Activated CD4-positive, alpha-beta T cell treated with anti-CD3 and anti-CD28 coated beads for 48 hours (primary cell): ENCODE measurements around the gene VTI1A.

Source experiments
- DNase-seq: peaks from one replicate; pipeline ENCODE4 v3.0.0-alpha.2; 2020

Gene VTI1A

GRCh38 chr10:112766636-112767035, 319.6 kb downstream of the VTI1A start:
- DNase-seq: no peak

- DNase-seq: no peak
Measured at GRCh38 chr10:112767156-112767555, 320.1 kb downstream of the VTI1A start.

DNA sequence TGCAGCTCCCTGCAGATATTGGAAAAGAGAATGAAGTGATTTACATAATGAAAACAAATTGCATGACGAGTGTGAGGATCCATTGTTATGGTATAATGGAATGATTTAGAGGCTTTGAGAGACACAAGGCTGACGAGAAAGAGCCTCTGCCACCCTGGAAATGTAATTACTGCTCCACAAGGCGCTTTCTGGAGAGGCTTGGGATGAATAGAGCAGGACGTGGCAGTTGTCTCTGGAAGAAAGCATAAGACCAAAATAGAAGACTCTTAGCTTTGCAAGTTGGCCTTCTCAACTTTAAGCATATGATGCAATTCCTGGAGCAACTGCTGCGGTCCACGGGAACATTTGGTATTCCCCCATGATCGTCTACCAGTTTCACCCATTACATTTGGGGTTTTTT, 321.1 kb downstream of the VTI1A start:
- DNase-seq: no peak

DNA sequence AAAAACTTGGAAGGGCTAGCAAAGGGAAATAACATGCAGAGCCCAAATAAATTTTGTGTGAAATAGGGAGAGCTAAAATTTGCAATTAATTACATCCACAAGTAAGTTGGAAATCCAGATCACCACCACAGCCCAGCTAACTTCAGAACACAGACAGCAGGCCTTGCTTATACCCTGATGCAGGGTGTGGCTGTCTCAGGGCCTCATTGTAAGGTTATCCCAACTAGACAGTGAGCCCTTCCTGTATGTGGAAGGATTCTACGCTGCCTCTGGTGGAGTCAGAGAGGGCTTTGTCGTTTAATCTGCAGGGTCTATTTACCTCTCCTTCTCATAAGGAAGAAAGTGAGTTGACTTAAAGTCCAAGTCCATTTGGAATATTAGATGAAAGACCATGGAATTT, 322.1 kb downstream of the VTI1A start:
- no peak for DNase-seq

DNA sequence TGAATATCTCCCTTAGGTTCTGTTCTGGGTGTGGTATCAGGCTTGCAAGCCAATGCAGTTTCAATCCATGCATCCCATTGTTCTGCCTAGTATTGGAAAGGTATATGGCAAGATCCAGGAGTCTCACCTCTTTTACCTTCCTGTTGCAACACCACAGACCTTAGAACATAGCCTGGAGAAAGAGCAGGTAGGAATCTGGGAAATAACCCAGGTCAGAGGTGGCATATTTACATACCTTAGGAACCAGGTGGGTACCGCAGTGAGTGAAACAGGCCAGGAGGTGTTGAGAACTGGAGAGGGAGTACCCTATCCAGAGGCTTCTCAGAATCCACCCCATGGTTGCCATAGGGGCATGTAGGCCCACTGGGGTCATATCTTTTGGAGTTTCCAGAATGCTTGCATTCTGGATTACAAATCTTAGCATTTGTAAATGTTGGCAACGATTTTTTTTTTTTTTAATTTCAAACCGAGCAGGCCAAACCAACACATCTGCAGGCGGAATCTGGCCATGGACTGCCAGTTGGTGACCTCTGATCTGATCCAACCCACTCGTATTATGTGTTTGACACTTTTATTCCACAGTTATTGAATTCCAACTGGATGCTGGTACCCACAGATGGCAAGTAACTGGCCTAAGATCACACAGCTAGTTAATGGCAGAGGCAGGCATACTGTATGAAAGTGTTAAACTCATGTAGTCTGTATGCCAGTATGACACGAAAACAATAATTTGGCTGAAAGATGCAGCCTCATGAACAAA, 322.8 kb downstream of the VTI1A start:
- no peak for DNase-seq

DNA sequence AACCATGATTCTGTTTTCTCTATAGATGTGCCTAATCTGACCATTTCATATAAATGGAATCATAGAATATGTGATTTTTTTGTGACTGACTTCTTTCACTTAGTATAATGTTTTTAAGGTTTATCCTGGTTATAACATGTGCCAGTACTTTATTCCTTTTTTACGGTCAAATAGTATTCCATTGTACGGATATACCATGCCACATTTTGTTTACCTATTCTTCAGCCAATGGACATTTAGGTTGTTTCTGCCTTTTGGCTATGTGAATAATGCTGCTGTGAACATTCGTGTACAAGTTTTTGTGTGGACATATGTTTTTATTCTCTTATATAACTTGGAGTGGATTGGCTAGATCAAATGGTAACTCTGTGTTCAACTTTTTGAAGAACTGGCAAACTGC, 324.7 kb downstream of the VTI1A start:
- DNase-seq: no peak

- no peak for DNase-seq
Measured at GRCh38 chr10:112773783-112774182, 326.8 kb downstream of the VTI1A start.

- no peak for DNase-seq
Measured at GRCh38 chr10:112774210-112774609, 327.2 kb downstream of the VTI1A start.

DNA sequence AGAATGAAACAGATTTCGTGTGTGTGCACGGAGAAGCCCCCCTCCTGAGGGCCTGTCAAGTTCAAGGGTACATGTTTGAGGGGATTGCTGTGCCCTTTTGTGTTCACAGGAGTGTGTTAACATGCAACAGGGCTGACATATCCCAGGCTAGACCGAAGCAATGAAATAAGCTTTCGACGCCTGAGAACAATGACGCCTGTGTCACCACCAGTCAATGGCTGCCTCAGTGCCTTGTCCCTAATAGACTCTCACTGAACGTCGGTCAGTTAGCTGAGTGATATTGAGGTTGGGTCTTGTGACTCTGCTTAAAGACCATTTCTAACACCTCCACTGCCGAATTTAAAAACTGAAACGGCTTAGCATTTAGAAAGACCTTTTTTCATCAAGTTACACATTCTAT, 327.8 kb downstream of the VTI1A start:
- no peak for DNase-seq

DNA sequence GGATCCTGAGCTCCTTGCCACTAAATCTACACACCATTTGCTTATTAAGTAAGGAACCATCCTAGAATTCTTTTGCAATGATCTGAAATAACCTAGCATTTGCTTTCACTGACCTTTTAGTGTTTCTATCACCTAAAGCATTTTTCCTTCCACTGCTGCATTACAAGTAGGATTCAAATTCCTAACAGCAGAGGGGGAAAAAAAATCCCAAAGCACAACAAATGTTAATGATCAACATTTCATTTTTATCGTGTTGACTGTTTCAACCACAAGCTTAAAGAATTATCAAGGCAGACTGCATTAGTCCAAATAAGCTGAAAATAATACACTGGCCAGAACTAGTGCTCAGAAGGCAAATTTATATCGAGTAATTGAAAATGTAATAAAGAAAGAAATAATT, 328.4 kb downstream of the VTI1A start:
- no peak for DNase-seq

- no peak for DNase-seq
Measured at GRCh38 chr10:112775892-112776674, 329.1 kb downstream of the VTI1A start.

DNA sequence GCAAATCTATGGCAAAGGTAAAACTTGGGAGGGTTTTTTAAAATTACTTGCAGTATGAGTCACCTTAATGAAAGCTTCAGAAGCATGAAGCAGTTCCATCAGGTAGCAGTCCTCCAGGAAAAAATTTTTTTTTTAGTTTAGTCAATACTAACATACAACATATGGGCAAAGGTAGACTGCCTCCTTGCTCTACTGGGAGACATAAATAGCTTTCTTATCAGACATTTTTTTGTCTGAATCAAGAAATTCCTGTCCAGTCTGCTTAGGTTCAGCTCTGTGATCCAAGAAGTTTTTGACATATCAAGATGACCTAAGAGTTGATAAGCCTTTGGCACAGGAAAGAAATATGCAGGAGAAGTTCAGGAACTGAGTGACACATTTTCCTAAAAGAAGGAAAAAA, 331.6 kb downstream of the VTI1A start:
- no peak for DNase-seq

GRCh38 chr10:112779025-112779770, 332.2 kb downstream of the VTI1A start:
- no peak for DNase-seq

DNA sequence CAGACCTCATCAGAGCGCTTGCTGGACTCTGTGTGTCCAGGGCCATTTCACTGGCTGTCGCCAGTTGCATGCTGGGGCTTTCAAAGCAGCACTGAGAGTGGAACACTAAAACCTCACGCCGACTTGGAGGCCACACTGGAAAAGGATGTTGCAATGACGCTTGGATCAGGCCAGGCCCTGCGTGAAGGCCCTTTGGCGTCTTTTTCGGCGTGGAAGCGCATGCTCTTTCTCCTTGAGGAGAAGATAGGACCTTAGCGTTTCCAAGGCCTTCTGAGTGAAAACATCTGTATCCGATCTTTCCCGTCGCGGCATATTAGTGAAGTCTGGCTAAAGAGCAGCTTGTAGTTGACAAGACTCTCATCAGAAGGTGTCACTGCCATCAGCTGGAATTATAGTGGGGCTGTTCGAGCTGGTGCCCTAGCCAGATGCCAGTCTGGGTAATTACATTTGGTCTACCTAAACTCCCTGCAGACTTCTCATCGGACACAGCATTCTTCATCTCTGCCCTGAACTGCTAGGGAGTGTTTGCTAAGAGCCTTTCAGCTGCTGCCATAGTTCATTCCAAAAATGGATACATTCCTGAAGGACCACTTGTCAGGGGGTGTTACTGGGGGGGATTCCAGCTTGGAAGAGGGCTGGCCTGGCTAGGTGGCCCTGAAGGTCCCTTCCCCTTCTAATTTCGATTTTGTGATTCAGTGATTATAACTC, 335.3 kb downstream of the VTI1A start:
- no peak for DNase-seq

DNA sequence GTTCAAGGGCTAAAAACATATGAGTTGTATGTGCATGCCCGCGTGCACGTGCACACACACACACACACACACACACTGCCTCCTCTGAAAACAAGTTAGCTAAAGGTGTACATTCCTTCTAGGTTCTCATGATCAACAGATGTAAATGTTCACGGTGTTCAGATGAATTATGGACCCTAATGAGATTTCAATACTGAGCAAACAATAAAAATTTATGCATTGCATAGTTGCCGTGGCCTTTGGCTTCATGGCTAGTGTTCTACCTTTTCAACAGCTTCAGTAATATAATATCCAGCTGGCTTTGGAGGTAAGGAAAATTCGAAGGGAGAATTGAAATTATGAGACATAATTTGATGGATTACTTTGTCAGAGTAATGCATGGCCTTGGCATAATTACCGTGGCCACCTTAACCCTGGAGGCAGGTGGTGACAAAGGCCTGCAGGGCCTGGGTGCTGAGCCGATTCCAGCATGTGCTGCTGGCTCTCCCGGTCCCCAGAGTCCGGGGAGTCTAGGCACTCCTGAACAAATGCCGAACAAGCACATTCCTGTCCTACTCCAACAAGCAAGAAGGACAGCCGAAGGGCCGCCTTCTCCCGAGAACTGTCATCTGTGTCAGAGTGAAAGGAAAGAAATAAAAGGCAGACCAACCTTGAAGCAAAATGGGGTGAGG, 336.5 kb downstream of the VTI1A start:
- DNase-seq: no peak

- no peak for DNase-seq
Measured at GRCh38 chr10:112784022-112784461, 337.0 kb downstream of the VTI1A start.

GRCh38 chr10:112785089-112785488, 338.1 kb downstream of the VTI1A start:
- DNase-seq: no peak

DNA sequence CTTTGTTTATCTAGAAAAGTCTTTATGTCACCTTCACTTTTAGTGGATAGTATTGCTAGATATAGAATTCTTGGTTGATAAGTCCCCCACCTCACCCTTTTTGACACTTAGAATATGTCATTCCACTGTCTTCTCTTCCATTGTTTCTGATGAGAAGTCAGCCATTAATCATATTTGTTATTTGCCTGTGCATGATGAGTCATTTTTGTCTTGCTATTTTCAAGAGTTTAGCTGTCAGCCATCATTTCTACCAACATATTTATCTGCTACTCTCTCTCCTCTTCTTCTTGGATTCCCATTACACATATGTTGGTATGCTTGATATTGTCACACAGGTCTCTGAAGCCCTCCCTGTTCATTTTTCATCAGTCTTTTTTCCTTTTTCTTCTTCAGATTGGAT, 342.2 kb downstream of the VTI1A start:
- DNase-seq: no peak

DNA sequence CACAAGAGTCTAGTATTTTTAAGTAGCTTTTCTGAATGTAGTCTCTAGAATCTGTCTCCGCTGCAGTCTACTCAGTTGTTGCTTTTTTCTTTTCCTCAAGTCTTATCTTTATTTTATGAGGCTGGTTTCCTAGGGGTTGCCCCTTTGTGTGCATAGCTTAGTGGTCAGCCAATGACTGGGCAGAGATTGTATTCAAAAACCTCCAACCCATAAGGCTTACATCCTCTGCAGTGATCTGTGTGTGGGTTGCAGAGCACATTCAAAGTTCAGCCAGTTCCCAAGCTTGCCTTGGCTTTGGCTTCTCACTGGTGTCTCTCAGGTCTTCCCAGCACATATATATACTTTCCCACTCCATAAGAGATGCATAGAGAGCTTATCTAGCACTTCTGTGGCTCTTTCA, 343.0 kb downstream of the VTI1A start:
- no peak for DNase-seq

- no peak for DNase-seq
Measured at GRCh38 chr10:112790921-112791320, 343.9 kb downstream of the VTI1A start.

GRCh38 chr10:112791447-112791846, 344.4 kb downstream of the VTI1A start:
- no peak for DNase-seq

GRCh38 chr10:112792487-112793201, 345.6 kb downstream of the VTI1A start:
- no peak for DNase-seq
